Neural progenitor cell (in vitro differentiated cells): ENCODE measurements around the gene BANF1.

Experiments used
- CTCF ChIP-seq: fragments of 200-600 bp; sonication (generic); IDR thresholded peaks from 2 replicates; pipeline ENCODE4 v1.5.1; 2017; ENCODE audit warnings: antibody characterized with exemption, mild to moderate bottlenecking
- EZH2phosphoT487 ChIP-seq: fragments of 200-600 bp; sonication (generic); IDR thresholded peaks from 2 replicates; pipeline ENCODE4 v1.6.1; 2017; ENCODE audit warnings: antibody characterized with exemption

GRCh38 chr11:66046901-66047300 is 44.6 kb downstream of the BANF1 start:
- TF ChIP-seq CTCF (no peak), EZH2phosphoT487 (no peak)
